HG03342 (cell line): ENCODE data around the gene GBA2.

Experiments used
- ATAC-seq: cut with Tn5 transposase; IDR thresholded peaks from one replicate; pipeline ENCODE4 v1.9.1; 2021; ENCODE audit warnings: mild to moderate bottlenecking, moderate library complexity; ENCODE audit not compliant: unreplicated experiment

GBA2 gene

GRCh38 chr9:35718721-35719511, 30.1 kb downstream of the GBA2 start:
- ATAC-seq, result no peak

DNA sequence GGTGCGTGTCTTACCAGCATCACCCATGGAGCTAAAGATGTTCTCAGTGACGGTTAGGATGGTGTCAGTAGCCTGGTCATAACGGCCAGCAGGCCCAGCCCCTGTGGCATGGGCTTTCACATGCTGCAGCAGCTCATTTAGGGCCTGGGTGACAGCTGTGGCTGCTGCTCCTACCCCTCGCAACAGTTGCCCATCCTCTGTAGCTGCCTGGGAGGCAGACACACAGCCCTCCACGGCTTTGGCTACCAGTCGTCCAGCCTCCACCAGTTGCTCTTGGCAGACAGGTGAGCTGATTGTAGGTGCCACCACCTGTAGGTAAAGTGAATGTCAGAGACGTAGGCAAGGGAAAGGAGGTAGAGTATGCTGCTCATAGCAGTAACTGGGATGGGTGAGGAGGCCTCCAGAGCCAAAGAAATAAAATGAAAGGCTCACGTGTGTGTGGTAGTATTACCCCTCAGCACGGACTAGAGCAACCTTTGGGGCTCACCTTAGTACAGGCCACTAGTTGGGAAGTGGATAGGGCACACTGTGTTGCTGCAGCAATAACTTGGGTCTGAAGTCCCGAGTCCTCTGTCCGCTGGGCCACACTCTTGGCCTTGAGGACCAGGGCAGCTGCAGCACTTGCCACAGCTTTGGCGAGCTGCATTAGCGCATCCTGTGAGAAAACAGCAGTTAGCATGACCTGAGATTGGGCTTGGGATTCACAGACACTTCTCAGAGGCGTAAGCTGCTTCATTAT, 31.7 kb downstream of the GBA2 start:
- ATAC-seq, result no peak

DNA sequence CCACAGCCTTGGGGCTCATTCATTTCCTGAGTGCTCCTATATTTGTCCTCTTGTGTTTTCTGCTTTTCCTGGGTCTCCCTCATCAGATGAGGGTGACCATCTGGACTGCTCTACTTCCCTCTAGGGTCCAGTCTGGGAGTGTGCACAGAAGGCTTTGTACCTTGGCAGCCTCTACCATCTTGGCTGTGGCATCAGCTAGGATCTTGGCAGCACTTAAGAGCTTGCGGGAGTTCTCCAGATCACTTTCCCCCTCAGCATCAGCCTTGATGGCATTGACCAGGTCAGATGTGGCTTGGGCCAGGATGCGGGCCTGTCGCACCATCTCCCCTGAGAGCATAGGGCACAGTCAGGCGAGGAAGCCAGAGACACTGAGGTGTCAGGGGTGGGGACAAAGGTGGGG, 32.8 kb downstream of the GBA2 start:
- no peak for ATAC-seq

DNA sequence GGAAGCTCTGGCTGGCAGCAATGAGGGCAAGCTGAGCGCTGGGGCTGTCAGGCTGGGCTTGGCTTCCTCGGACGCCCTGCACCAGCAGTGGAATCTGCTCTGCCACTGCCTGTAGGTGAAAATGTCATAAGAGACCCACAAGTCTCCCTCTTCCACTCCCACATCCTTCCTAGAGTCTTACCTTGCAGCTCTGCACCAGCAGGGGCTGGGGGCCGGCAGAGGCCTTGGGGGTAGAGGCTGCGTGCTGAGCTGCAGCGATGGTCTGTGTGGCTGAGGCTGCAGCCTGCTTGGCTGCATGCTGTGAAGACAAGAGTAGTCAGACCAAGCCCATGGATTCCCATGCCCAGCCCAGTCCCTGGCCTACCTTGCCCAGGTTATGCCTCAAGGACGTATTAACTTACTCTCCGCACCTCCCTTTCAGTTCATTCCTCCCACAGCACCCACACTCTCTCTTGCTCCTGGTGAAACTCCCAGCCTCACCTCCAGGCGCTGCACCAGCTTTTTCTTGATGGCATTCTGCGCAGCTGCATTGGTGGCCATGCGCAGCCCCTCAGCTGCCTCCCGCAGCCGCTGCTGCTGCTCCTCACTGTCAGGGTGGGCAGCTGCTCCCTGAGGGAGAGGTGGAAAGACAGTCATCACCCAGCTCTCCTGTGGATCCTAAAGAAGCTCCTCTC, 34.3 kb downstream of the GBA2 start:
- no peak for ATAC-seq

DNA sequence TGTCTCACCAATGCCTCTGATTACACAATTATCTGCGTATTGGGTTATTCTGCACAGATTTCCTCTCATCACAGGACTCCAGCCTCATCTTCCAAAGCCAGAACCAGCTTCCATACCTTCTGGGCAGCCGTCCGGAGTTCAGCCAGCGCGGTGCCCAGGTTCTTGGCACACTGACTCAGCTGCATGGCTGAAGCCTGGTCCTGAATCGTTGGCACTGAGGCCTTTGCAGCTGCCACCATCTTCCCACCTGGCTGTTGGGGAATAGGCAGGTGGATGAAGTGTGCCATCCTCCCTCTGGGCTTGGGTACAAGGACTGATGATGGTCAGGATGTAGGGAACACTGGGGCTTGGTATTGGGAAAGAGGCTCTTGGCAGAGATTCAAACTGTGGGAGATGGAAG, 34.9 kb downstream of the GBA2 start:
- ATAC-seq, result no peak

GRCh38 chr9:35713578-35713977, 35.5 kb downstream of the GBA2 start:
- no peak for ATAC-seq

DNA sequence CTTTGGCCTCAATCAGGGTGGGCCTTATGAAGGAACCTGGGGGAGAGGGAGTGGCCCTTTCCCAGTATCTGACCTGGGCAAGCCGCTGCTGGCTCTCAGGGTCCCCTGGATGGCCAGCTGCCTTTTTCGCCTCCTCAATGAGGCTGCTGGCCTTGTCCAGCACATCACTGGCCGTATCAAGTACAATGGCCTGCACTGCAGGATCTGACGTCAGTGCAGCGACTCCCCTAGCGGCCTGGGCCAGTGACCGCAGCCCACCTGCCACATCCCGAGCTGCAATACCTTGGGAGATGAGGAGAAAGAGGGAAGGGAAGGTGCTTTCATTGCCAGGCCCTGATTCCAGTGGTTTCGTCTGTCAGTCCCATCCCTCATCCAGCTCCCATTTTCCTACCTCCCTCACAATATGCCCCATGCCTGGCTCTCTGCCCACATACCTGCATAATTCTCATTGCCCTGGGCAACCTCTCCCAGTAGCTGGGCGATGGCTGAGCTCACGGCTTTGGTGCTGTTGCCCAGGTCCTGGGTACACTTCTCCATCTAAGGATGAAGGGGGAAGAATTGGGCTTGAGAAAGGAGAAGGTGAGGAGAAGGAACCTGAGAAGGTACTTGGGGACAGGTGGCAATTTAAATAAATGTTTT, 36.1 kb downstream of the GBA2 start:
- no peak for ATAC-seq

DNA sequence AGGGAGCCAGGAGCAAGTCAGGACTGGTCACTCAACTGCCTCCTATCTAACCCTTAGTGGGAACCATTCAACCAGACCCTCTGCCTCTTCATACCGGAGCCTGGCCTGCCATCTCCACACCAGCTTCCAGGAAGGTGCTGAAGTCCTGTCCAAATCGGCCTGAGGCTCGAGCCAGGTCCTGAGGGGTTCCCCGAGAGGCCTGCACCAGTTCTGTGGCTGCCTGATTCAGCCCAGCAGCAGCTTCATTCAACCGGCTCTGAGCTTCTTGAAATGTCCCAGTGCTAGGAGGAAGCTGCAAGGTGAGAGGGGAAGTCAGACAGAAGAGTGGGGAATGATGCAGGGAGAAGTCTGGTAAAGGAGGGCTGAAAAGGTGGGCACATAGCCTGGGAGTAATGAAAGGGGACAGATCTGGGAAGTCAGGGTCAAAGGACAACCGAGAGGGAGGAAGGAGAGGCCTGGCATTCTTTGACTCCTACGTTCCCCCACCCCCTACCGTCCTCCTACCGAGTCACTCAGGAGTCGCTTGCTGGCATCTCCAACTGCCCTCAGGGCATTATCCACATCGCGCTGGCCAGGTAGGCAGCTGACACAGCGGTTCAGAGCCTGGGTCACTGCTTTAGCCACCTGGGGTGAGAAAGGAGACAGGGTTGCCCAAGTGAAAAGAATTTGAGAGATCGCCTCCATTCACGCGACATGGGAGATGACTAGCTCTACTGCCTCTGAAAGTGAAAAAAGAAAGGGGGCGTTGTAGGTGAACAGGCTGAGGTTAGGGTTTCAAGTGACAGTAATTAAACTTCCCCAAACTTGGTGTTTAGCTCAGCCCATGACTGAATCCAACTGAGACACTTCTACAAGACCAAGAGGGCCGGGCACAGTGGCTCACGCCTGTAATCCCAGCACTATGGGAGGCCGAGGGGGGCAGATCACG, 37.3 kb downstream of the GBA2 start:
- no peak for ATAC-seq

- no peak for ATAC-seq
These were observed 38.1 kb downstream of the GBA2 start for GRCh38 chr9:35710818-35711500.

- no peak for ATAC-seq
These were observed 40.9 kb downstream of the GBA2 start for GRCh38 chr9:35708146-35708545.

GRCh38 chr9:35706951-35707350, 42.1 kb downstream of the GBA2 start:
- no peak for ATAC-seq

GRCh38 chr9:35705836-35706430, 43.1 kb downstream of the GBA2 start:
- no peak for ATAC-seq

DNA sequence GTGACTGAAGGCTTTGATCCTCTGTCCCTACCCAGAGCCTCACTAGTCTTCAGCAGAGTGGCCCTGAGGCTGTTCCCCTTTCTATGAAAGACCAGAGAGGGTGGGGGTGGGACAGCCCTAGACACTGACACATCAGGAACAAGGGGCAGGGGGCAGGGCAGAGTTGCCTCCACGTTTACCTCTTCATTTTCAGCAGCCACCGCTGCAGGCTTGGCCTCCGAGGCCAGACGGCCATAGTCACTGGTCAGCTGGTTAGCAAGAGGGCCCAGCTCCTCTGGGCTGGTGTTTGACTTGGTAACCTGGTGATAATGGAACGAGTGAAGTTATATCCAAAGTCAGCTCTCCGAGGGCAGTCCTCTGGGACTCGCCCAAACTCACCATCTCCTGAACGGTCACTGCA, 43.7 kb downstream of the GBA2 start:
- no peak for ATAC-seq

DNA sequence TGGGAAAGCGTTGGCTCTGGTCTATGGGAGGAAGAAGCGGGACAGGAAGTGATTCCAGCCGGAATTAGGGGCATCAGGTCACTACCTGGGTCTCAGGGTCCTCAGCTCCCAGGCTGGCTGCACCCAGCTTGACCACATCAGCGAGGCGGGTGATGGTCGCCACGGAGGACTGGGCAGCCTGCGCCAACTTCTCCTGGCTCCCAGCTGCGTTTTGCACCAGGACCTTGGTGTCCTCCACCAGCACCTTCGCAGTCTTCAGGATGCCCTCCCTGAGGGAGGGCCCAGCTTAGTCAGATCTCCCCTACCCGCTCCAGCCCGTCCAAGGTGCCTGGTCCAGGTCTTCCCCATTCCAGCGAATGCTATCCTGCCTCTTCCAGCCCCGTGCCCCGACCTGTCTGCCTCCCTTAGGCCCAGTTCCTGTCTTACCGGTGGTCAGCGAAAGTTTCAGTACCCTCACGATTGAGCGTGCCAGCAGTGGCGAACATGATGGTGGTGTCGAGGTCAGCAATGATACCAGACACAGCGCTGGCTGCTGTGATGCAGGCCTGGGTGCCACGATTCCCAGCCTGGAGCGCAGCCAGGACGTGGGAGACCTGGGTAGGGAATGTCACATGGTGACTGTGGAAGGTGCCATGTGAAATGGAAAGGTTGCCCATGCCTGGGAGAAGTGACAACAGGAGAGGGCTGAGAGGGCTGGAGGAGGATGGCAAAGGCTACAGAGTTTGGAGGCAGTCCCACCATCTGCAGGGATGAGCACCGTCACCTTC, 44.9 kb downstream of the GBA2 start:
- ATAC-seq, result no peak

DNA sequence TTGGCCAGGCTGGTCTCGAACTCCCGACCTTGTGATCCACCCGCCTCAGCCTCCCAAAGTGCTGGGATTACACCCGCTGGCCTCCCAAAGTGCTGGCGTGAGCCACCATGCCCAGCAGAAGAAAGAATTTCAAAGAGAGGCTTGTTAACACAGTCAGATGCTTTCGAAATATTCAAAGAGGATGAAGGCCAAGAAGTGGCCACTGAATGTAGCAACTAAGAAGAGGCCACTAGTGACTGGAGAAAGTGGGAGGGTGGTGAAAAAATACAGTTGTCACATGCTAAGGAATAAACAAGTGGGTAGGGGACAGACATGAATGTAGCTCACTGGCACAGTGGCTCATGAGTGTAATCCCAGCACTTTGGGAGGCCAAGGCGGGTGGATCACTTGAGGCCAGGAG, 46.3 kb downstream of the GBA2 start:
- ATAC-seq, result no peak

DNA sequence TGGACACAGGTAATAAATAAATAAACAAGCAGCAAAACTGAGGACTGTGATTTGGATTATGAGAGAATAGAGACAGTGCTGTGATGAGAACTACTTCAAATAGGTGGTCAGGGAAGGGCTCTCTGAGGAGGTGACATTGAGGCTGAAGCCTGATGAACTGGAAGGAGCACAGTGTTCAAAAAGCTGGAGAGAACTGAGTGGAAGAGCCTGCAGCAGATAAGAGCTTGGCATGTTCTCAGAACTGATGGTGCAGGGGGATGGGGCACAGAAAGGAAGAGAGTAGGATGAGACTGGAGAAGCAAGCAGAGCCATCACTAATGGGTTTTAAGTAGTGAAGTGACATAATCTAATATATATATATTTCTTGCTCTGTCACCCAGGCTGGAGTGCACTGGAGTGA, 48.1 kb downstream of the GBA2 start:
- no peak for ATAC-seq

- ATAC-seq, result no peak
These were observed 49.0 kb downstream of the GBA2 start for GRCh38 chr9:35700031-35700430.

- no peak for ATAC-seq
These were observed 50.8 kb downstream of the GBA2 start for GRCh38 chr9:35698231-35698630.

DNA sequence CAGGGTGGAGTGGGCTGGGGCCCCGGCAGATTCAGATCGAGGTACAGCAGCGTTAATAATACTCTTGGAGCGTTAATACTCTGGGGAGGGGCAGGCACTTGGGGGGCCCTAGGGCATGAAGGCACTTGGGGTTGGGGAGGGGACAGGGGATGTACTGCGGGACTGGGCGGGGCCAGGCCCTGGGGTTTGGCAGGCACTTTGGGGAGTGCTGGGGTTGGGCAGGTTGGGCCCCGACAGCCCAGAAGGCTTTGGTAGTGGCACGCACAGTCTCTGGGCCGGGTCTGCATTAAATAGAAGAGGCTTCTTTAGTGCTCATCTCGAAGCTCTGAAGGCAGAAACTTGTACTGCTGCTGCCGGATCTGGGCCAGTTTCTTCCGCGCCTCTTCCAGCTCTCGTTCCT, 51.5 kb downstream of the GBA2 start:
- ATAC-seq, result no peak
